GM12864 (cell line): ENCODE measurements around the gene THADA.

Experiments used
- DNase-seq: peaks from one replicate; pipeline ENCODE4 v3.0.0-alpha.2; 2011; ENCODE audit warnings: low read depth
- H3K4me3 ChIP-seq: 2 replicates; pipeline ENCODE4 v1.5.1; 2011; ENCODE audit warnings: mild to moderate bottlenecking, low read depth, low read length, control low read depth
- TF ChIP-seq, protein P1 (sequence below): IDR thresholded peaks from 2 replicates; pipeline ENCODE4 v1.5.1; 2011; ENCODE audit warnings: low read depth, mild to moderate bottlenecking, moderate library complexity, low read length, control low read depth, inconsistent platforms; ENCODE audit errors: missing control alignments

THADA gene

DNA sequence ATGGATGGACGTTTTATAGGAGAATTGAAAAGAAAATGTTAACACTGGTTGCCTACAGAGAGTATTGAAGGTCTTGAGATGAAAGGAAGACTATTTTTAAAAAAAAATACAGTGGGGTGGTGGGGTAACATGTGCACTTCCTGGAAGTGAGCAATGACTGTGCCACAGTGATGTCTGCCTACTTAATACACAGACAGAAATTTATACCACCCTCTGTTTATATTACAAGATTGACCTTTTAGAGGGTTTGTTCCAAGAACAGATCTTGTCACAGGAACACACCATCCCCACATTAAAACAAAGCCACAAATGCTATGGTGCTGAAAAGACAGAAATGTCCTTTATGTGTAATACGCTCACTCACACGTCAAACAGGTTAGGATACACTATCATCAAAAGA, 87.6 kb downstream of the THADA start:
- no peak for DNase-seq
- H3K4me3 ChIP-seq = no peak overlapping the region
- TF ChIP-seq, protein P1, sequence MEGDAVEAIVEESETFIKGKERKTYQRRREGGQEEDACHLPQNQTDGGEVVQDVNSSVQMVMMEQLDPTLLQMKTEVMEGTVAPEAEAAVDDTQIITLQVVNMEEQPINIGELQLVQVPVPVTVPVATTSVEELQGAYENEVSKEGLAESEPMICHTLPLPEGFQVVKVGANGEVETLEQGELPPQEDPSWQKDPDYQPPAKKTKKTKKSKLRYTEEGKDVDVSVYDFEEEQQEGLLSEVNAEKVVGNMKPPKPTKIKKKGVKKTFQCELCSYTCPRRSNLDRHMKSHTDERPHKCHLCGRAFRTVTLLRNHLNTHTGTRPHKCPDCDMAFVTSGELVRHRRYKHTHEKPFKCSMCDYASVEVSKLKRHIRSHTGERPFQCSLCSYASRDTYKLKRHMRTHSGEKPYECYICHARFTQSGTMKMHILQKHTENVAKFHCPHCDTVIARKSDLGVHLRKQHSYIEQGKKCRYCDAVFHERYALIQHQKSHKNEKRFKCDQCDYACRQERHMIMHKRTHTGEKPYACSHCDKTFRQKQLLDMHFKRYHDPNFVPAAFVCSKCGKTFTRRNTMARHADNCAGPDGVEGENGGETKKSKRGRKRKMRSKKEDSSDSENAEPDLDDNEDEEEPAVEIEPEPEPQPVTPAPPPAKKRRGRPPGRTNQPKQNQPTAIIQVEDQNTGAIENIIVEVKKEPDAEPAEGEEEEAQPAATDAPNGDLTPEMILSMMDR = no peak

DNA sequence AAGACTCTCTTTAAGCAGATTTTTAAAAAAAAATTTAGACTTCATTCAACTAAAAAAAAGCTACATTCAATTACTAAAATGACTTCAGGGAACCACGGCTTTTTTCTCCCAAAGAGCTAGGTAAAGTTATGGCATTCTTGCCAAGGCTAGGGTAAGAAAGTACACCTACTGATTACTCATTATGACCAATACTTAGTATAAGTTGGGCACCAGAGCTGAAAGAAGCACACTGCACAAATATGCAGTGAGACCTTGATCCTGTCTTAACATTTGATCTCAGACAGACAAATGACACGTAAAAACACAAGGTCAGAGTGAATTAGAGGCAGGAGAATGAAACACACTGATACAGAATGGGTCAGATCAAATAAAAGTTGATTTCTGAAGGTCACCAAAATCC, 88.7 kb downstream of the THADA start:
- no peak overlapping the region for H3K4me3 ChIP-seq
- TF ChIP-seq, protein P1 = no peak

DNA sequence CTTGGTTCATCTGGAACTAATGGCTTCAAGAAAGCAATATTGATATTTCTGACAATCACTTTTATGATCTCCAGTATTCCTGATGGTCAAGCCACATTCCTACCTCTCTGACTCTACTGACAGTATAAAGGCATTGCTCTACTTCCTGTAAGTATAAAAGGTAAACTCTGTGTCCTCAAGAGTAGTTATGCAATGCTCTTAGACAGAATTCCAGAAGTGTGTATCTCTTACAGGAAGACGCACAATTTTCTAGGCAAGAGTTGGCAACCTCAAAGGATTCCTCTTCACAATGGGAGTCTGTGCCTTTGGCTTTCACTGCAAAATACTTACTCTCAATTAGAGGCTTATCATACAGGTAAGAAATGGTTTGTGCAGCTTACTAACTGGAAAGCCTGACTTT, 100.1 kb downstream of the THADA start:
- no peak overlapping the region for H3K4me3 ChIP-seq
- TF ChIP-seq, protein P1 = no peak
- no peak for DNase-seq

More for the DNA sequence above, 88.7 kb downstream of the THADA start:
- no peak for DNase-seq

DNA sequence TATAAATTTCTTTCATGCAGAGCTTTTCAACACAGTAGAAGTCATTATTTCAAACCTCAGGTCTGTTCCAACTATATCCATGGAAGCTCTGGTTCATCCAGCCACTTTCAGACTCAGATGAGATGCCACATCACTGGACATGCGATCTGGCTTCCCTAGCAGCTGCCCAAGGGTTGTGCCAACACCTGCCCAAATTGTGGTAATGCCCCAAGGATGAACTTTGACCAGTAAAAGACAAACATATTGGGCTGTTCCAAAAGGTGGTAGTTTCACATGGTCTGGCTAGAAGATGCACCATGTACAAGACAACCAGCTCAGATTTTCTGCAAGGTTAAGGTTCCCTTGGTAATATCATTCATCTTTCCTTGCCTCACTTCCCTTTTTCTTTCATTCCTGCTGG, 101.9 kb downstream of the THADA start:
- H3K4me3 ChIP-seq = no peak overlapping the region
- DNase-seq = no peak
- TF ChIP-seq, protein P1 = no peak

DNA sequence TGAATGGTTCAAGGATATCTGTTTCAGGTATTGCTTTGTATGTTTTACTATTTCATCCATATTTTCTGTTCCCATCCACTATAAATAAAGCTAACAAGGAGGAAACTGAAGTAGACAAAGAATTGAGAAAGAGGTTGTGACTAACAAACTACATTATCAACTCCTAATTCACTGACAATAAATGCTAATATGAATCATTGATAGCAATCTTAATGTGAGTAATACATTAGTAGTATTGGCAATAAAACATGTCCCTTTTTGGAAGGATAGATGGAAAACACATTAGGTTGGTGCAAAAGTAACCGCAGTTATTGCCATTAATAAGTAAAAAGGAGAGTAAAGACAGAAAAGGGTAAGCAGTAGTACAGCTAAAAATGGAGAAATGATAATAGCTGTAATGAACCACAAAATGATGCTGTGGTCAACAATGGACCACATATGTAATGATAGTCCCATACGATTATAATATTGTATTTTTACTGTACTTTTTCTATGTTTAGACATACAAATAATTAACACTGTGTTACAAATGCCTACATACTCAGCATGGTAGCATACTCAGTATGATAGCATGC, 104.7 kb downstream of the THADA start:
- H3K4me3 ChIP-seq = no peak overlapping the region
- TF ChIP-seq, protein P1 = no peak
- no peak for DNase-seq

DNA sequence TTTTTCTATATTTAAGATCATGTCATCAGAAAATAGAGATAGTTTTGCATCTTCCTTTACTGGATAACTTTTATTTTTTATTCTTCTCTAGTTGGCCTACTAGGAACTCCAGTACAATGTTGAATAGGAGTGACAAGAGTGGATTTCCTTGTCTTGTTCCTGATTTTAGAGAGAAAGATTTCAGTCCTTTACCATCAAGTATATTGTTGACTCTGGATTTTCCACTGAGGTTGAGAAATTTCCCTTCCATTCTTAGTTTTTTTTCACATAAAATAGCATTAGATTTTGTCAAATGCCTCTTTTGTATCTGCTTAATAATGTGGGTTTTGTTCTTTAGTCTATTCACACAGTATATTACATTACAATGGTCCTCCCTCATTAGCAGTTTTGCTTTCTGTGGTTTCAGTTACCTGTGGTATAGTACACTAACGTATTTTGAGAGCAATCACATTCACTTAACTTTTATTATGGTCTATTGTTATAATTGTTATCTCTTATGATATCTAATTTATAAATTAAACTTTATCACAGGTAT, 105.5 kb downstream of the THADA start:
- no peak overlapping the region for H3K4me3 ChIP-seq
- TF ChIP-seq, protein P1 = no peak
- no peak for DNase-seq

DNA sequence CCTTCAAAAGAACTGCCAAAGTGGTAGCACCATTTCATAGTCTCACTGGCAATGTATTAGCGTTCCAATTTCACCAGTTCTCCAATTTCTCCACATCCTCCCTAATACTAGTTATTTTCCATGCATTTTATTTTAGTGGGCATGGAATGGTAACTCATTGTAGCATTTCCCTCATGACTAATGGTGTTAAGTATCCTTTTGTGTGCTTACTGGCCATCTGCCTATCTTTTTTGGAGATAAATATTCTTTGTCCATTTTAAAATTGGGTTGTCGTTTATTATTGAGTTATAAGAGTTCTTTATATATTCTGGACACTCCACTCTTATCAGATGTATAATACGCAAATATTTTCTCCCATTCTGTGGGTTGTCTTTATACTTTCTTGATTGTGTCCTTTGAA, 107.1 kb downstream of the THADA start:
- H3K4me3 ChIP-seq = no peak overlapping the region
- DNase-seq = no peak
- TF ChIP-seq, protein P1 = no peak
